Smooth muscle cell (in vitro differentiated cells): ENCODE results near the gene CCDC85A. TPM values are rescaled to one million over a fixed set of nuclear protein-coding genes. Genes with fewer than 3 reads are reported as not detected.
"Not testable (repeated sequence)": the region's sequence is repeated elsewhere in the genome, so short reads cannot be mapped to it uniquely, and the experiment has no call there.

Source experiments
- DNase-seq: peaks from one replicate; lab custom pipeline; 2025; ENCODE audit not compliant: unreplicated experiment; lab: John Stamatoyannopoulos, UW
- H2AFZ ChIP-seq: fragments of 200-600 bp; sonication (generic); 2 replicates; pipeline ENCODE4 v1.6.0; 2016; ENCODE audit warnings: antibody characterized with exemption, low read depth, mild to moderate bottlenecking
- H3F3A ChIP-seq: fragments of 200-600 bp; sonication (generic); 2 replicates; pipeline ENCODE4 v1.6.0; 2017; ENCODE audit warnings: antibody characterized with exemption, low read depth
- H3K27ac ChIP-seq: fragments of 200-600 bp; sonication (generic); 2 replicates; pipeline ENCODE4 v1.5.1; 2016; ENCODE audit warnings: low read depth, mild to moderate bottlenecking
- H3K27me3 ChIP-seq: fragments of 200-600 bp; sonication (generic); 2 replicates; pipeline ENCODE4 v1.6.1; 2016; ENCODE audit warnings: low read depth, mild to moderate bottlenecking
- H3K36me3 ChIP-seq: fragments of 200-600 bp; sonication (generic); 2 replicates; pipeline ENCODE4 v1.5.1; 2016; ENCODE audit warnings: low read depth
- H3K4me1 ChIP-seq: fragments of 200-600 bp; sonication (generic); 2 replicates; pipeline ENCODE4 v1.5.1; 2016; ENCODE audit warnings: low read depth
- H3K4me2 ChIP-seq: fragments of 200-600 bp; sonication (generic); 2 replicates; pipeline ENCODE4 v1.6.0; 2016; ENCODE audit warnings: mild to moderate bottlenecking
- H3K4me3 ChIP-seq: fragments of 200-600 bp; sonication (generic); 2 replicates; pipeline ENCODE4 v1.5.1; 2016; ENCODE audit warnings: mild to moderate bottlenecking
- H3K79me2 ChIP-seq: fragments of 200-600 bp; sonication (generic); 2 replicates; pipeline ENCODE4 v1.6.0; 2016; ENCODE audit warnings: low read depth, mild to moderate bottlenecking
- H3K9ac ChIP-seq: fragments of 200-600 bp; sonication (generic); 2 replicates; pipeline ENCODE4 v1.6.0; 2016; ENCODE audit warnings: low read depth
- H3K9me3 ChIP-seq: fragments of 200-600 bp; sonication (generic); replicated peaks from 2 replicates; pipeline ENCODE4 v1.5.1; 2016; ENCODE audit warnings: low read depth
- H4K20me1 ChIP-seq: fragments of 200-600 bp; sonication (generic); 2 replicates; pipeline ENCODE4 v1.6.0; 2016; ENCODE audit warnings: low read depth
- WGBS: methylation state at CpG from one replicate; pipeline ENCODE4 v1.1.7; 2016; ENCODE audit warnings: low lambda C conversion rate; 5-methylcytosine and 5-hydroxymethylcytosine counted together
- polyA plus RNA-seq: library from polyadenylated mRNA; unstranded; fragments of >200 nt; fragmentation: Nextera tagmentation; extraction: Ambion mirVana; gene quantifications from 2 replicates; pipeline ENCODE4 v1.2.1, GENCODE V29; 2016
- total RNA-seq: library from RNA; depleted of rRNA; stranded (reverse); fragments of >200 nt; gene quantifications from 2 replicates; pipeline ENCODE4 v1.2.3, GENCODE V29; 2014
- TF ChIP-seq, protein P1 (sequence below): fragments of 200-600 bp; sonication (generic); IDR thresholded peaks from 2 replicates; pipeline ENCODE4 v1.5.1; 2017; ENCODE audit warnings: borderline replicate concordance, mild to moderate bottlenecking, antibody characterized with exemption; ENCODE audit not compliant: insufficient read depth, poor library complexity, severe bottlenecking

The CCDC85A gene
- total and polyA plus RNA-seq, 2 experiments from 2014 or later: 0.67 to 2.1 TPM

DNA sequence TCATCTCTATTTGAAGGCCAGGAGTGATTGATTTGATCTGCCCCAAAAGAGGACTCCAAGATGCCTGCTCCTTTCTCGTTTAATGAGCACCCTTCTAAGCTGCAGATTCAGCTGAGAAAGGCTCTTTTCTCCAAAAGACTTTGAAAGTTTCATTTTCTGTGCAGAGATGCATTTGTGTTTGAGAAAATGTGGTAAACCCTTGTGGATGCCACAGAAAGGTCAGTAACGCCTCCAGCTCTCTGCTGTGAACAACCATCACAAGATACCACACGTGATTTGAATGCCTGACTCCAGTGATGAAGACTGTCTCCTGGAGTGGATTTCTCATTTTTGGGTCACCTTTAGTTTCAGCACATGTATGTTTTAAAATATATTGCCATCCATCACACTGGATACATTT is 35.0 kb upstream of the CCDC85A start:
- Histone ChIP-seq H3K4me3 (no peak overlapping the region), H3K27me3 (peaks cover 18% of the 10 kb centered on the region), H2AFZ (no peak overlapping the region), H3K4me2 (no peak overlapping the region), H3K9me3 (no peaks in the 10 kb centered on the region), H3F3A (no peaks in the 10 kb centered on the region), H4K20me1 (no peaks in the 10 kb centered on the region), H3K27ac (no peak overlapping the region), H3K79me2 (no peaks in the 10 kb centered on the region), H3K9ac (no peak overlapping the region), H3K4me1 (no peaks in the 10 kb centered on the region), H3K36me3 (no peaks in the 10 kb centered on the region)
- DNase-seq: no peak
- whole genome bisulfite sequencing: 78% methylated on average over 3 of the region's 3 CpGs
- TF ChIP-seq, protein P1, sequence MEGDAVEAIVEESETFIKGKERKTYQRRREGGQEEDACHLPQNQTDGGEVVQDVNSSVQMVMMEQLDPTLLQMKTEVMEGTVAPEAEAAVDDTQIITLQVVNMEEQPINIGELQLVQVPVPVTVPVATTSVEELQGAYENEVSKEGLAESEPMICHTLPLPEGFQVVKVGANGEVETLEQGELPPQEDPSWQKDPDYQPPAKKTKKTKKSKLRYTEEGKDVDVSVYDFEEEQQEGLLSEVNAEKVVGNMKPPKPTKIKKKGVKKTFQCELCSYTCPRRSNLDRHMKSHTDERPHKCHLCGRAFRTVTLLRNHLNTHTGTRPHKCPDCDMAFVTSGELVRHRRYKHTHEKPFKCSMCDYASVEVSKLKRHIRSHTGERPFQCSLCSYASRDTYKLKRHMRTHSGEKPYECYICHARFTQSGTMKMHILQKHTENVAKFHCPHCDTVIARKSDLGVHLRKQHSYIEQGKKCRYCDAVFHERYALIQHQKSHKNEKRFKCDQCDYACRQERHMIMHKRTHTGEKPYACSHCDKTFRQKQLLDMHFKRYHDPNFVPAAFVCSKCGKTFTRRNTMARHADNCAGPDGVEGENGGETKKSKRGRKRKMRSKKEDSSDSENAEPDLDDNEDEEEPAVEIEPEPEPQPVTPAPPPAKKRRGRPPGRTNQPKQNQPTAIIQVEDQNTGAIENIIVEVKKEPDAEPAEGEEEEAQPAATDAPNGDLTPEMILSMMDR: no peak

DNA sequence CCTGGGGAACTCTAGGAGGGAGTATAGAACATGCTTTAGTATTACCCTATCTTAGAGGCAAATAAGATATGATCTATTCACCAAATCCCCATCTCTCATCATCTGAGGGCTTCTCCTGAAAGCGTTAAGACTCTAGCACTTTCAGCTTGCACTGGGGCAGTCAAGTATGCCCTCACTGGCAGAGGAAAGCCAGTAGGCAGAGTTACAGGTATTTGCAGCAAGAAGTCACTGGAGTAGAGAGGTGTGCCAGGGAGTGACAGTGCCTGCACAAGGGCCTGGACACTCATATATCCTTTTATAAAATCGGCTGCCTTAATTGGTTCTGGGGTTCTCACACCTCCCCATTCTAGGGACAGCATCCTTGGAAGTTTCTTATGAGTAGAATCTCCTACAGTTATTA is 31.9 kb upstream of the CCDC85A start:
- no peaks in the 10 kb centered on the region for H4K20me1 ChIP-seq
- no peaks in the 10 kb centered on the region for H3F3A ChIP-seq
- TF ChIP-seq, protein P1: no peak
- H3K4me1 ChIP-seq: no peaks in the 10 kb centered on the region
- WGBS: 85% methylated on average over 2 of the region's 2 CpGs
- H3K4me3 ChIP-seq: no peak overlapping the region
- H3K9me3 ChIP-seq: no peaks in the 10 kb centered on the region
- no peaks in the 10 kb centered on the region for H3K36me3 ChIP-seq
- H3K27me3 ChIP-seq: peaks cover 26% of the 10 kb centered on the region
- no peak overlapping the region for H2AFZ ChIP-seq
- no peaks in the 10 kb centered on the region for H3K79me2 ChIP-seq
- no peak overlapping the region for H3K4me2 ChIP-seq
- no peak for DNase-seq
- no peak overlapping the region for H3K27ac ChIP-seq
- H3K9ac ChIP-seq: no peak overlapping the region

DNA sequence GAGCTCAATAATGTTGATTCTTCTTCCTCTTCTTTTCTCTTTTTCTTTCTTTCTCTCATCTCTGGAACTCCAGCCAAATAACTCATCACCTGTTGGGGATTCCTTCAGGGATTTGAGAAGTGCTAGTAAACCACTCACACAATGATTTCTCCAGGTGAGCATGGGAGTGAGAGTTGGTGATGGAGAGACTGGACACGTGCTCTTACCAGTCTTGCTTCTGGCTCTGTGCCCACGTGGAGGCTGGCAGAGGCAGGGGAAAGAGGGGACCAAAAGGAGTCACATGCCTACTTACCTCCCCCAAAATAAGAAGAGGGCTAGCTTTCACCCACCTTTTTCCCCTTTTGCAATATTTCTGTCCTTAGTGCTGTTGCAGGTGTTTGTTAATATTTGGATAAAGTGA is 28.6 kb upstream of the CCDC85A start:
- Histone ChIP-seq H3K4me1 (no peaks in the 10 kb centered on the region), H3K36me3 (no peaks in the 10 kb centered on the region), H3F3A (no peaks in the 10 kb centered on the region), H3K4me3 (no peak overlapping the region), H3K27ac (no peak overlapping the region), H3K9ac (no peak overlapping the region), H4K20me1 (no peaks in the 10 kb centered on the region), H3K9me3 (no peaks in the 10 kb centered on the region), H3K79me2 (no peaks in the 10 kb centered on the region), H3K27me3 (peaks cover 26% of the 10 kb centered on the region), H3K4me2 (no peak overlapping the region), H2AFZ (no peak overlapping the region)
- WGBS: 56% methylated on average over 2 of the region's 2 CpGs
- no peak for DNase-seq
- TF ChIP-seq, protein P1: no peak

DNA sequence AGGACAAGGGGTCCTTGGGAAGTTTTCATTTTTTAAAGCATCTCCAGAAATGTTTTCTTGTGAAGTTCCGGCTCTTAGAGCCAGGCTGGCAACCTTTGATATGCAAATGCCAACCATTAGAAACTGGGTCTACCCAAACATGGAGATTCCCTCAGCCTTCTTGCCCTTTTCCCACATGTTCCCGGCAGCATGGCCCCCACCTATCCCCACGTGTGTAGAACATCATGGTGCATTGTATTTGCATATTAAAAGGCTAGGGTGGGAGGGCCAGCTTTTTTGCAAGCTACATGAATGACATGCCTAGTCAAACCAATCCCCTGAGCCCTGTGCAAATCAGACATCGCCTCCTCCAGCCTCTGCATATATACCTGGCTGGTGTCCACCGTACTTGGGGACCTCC is 23.9 kb upstream of the CCDC85A start:
- not testable (repeated sequence) for H3K27ac ChIP-seq, H3F3A ChIP-seq, H4K20me1 ChIP-seq, H2AFZ ChIP-seq, DNase-seq, H3K79me2 ChIP-seq, H3K4me1 ChIP-seq, H3K4me2 ChIP-seq, H3K9ac ChIP-seq, H3K9me3 ChIP-seq, H3K36me3 ChIP-seq, H3K4me3 ChIP-seq, H3K27me3 ChIP-seq
- WGBS: 67% methylated on average over 5 of the region's 5 CpGs
